Activated T-cell treated with anti-CD3 and anti-CD28 coated beads, Interleukin-2, amount 50 U/mL, for 72 hours (primary cell): ENCODE results near the gene MRTFA. TPM values are rescaled to one million over a fixed set of nuclear protein-coding genes. Genes with fewer than 3 reads are reported as not detected.

Source experiments
- total RNA-seq, 2 donors: library from RNA; stranded (reverse); gene quantifications; one replicate each; pipeline ENCODE4 v1.2.3, GENCODE V29; 2022

The MRTFA gene
- total RNA-seq, 2 donors from 2014 or later: 44.7 to 51.7 TPM

Other genes starting within 250 kb of the MRTFA start
- not detected for gene MCHR1, start 42.8 kb upstream of the MRTFA start, total RNA-seq
- gene SLC25A17, start 182.6 kb upstream of the MRTFA start, total RNA-seq: 10 to 100 TPM; 18.8 to 20.0 TPM
- 100 to 1,000 TPM; 194 to 217 TPM for gene ST13, start 219.9 kb upstream of the MRTFA start, total RNA-seq
- 10 to 100 TPM; 19.5 to 22.5 TPM for gene XPNPEP3, start 220.4 kb upstream of the MRTFA start, total RNA-seq
- not detected for gene DNAJB7, start 225.4 kb upstream of the MRTFA start, total RNA-seq